CD4-positive, alpha-beta T cell treated with Interleukin-6 at 100 ng/mL for 8 hours (primary cell): ENCODE results near the gene DHX57.
"Not testable (repeated sequence)": the region's sequence is repeated elsewhere in the genome, so short reads cannot be mapped to it uniquely, and the experiment has no call there.

Source experiments
- DNase-seq: peaks from one replicate; pipeline ENCODE4 v3.0.0-alpha.2; 2020; ENCODE audit warnings: mixed read lengths, low spot score

The DHX57 gene

DNA sequence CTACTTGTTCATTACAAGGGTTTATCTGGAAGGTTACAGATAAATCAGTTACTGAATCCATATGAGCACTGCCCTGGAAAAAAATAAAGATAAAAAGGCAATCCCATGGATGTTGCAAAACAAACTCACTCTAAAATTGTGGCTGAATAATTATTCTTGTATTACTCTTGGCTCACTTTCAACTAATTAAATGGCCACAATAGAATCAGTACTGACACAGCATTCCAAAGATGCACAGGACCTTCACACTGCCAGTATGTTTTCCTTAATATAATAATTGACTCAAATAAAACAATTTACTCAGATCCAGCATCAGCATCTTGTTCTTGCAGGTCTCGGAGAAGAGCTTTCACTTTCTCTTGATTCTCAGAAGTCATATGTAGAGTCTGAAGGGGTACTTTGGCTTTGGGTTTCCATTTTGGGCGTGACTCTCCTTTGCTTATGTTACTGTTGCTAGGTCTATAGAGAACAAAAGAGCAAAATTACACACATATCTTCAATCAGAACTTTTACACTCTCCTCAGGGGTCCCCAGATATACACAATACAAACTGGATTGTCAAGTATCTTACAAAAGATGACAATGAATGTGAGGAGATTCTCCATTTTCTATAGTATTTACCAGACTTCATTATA lies 12.6 kb downstream of the DHX57 start:
- DNase-seq = no peak

DNA sequence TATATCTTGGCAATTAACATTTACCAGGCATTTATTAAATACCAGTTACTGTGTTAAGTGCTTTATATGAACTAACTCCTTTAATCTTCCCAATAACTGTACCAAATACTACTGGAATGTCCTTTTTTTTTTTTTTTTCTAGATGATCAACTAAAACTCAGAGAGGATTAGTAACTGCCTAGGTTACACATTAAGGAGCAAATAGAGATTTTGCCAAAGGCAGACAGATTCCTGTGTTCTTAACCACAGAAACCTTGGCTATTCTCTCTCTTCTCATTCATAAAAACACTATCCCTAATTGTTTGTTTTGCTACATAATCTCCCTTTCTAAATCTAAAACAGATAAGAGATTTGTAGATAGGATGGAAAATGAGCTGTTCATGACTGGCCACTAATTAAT lies 13.3 kb downstream of the DHX57 start:
- no peak for DNase-seq

DNA sequence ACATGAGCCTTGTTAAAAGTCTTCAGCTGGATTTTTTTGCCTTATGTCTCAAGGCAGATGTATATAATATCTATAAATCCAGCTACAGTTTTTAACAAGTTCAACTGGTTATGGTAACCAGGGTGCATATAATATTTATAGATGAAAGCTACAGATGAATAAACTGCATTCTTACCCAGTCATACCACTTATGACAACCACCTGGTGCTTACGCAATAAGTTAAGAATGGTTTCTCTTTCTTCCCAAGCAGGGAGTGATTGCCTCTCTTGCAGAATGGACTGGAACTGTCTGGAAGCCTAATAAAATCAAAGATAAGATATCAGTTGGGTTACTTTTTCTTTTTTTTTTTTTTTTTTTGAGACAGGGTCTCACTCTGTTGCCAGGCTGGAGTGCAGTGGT lies 19.6 kb downstream of the DHX57 start:
- no peak for DNase-seq

DNA sequence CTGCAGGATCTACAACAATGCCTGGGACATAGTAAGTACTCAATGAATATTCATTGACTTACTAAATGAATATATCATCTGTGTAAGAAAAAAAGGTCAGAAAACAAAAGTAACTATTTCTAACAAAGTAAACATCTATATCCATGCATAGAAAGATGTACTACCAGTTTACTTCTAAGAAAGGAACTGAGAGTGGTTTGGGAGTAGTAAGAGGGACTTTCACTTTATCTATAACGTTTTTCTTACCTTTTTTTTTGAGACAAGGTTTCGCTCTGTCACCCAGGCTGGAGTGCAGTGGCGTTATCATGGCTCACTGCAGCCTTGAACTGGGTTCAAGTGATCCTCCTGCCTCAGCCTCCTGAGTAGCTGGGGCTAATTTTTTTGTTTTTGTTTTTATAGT lies 25.7 kb downstream of the DHX57 start:
- DNase-seq = no peak

DNA sequence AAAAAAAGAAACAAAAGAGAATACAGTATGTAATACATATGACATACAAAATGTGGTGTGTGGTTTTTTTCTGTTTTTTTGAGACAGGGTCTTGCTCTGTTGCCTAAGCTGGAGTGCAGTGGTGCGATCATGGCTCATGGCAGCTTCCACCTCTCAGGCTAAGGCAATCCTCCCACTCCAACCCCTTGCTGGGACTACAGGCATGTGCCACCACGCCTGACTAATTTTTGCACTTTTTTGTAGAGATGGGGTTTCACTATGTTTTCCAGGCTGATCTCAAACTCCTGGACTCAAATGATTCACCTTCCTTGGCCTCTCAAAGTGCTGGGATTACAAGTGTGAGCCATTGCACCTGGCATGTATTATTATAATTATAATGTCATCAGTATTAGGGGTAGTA lies 38.9 kb downstream of the DHX57 start:
- DNase-seq = no peak

DNA sequence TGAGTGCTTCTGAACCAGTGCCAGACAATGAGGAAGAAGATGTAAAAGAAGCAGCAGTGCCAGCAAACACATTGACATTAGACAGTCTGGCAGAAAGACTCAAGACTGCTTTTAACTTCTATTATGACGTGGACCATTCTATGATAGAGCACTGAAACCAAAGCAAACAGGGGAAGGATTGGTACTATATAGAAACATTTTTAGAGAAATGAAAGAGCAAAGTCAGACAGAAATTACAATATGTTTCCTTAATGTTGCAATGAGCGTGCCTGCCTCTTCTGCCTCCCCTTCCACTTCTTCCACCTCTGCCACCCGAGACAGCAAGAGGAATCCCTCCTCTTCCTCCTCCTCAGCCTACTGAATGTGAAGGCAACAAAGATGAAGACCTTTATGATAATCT lies 39.7 kb downstream of the DHX57 start:
- no peak for DNase-seq

DNA sequence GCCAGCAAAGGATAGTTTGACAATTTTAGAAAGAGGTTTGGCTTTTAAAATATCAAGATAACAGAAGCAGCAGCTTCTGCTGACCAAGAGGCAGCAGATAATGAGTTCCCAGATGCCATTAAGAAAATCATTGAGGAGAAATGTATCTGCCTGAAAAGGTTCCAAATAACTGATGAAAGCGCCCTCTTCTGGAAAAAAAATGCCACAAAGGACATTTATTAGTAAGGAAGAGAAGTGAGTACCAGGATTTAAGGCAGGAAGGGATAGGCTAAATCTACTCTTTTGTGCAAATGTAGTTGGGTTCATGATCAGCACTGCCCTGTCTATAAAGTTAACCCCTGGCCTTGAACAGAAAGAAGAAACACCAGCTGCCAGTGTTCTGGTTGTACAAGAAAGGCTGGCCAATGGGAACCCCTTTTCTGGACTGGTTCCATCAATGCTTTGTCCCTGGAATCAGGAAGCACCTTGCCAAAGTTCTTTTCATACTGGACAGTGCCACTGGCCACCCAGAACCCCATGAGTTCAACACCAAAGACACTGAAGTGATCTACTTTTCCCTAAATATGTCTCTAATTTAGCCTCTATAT lies 40.6 kb downstream of the DHX57 start:
- no peak for DNase-seq

DNA sequence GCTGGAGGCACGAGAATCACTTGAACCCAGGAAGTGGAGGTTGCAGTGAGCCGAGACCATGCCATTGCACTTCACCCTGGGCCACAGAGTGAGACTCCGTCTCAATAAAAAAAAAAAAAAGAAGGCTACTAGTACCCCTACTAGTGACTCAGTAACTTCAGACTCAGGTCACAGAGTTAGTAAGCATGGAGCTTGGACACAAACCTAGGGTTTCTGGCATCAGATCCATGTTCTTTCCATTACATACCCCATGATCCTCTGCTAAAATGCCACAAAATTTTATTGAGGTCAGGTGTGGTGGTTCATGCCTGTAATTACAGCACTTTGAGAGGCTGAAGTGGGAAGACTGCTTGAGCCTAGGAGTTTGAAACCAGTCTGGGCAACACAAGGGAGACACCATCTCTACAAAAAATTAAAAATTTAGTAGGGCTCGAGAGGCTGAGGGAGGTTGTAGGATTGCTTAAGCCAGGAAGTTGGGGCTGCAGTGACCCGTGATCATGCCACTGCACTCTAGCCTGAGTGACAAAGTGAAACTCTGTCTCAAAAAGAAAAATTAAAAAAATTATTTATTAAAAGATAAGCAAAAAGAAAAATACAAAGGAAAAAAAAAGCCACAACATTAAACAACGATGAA lies 45.1 kb downstream of the DHX57 start:
- no peak for DNase-seq

DNA sequence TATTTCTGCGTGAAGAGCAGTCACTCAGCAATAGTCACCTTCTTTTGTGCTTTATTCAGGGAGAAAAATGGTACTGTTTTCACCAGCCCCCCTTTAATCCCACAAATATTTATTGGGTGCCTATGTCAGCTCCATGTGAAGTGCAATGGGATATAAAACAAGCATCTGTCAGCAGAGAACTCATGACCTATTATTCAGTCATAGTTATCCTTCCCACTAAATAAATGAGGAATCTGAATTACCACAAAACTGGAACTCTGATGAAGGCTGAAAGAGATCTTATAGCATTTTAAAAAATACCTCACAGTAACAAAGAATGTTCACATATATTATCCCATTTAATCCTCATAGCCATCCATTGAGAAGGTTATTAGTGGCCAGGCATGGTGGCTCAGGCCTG lies 45.8 kb downstream of the DHX57 start:
- DNase-seq = no peak

DNA sequence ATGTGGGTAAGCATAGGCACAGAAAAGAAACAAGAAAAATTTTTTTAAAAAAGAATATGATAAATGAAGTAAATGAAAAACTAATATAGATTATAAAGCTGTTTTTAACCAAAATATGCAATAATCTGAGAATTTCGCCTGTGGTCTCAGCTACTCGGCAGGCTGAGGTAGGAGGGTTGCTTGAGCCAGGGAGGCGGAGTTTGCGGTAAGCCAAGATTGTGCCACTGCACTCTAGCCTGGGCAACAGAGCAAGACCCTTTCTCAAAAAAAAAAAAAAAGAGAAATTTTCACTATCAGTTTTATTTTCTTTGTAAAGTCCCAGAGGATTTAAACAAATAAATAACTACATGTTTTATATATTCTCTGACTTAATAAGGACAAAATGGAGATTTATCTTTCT lies 47.3 kb downstream of the DHX57 start:
- DNase-seq = no peak

DNA sequence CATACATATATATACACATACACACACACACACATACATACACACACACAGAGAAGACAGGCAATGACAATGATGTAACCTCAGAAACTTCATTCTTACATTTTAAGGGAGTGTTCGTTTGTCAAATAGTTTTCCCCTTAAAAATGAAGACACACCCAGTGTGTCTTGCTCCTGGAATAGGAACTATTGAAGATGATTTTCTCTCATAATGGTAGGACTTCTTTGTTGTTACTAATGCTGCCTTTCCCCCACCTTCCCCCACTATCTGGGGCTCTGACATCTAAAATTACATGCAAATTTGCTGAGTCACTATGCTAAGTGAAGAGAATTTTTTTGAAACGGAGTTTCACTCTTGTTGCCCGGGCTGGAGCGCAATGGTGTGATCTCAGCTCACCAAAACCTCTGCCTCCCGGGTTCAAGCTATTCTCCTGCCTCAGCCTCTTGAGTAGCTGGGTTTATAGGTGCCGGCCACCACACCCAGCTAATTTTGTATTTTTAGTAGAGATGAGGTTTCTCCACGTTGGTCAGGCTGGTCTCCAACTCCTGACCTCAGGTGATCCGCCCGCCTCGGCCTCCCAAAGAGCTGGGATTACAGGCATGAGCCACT lies 48.1 kb downstream of the DHX57 start:
- DNase-seq = not testable (repeated sequence)

DNA sequence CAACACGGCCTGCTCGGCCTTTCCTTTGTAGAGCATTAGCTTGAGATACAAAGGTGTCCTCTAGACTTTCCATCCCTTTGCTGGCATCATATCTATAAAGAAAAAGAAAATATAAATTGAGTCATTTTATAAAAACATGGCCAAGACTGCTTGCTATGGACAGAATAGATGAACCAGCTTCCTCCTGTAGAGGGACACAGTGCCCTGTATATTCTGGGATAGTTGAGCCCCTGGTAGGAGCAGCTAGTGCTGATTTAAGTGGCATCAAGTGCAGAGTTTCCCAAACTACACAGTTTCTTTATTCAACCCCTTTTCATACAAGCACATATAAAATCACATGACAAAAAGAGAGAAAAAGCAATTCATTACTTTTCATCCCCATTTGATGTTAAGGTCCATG lies 49.8 kb downstream of the DHX57 start:
- no peak for DNase-seq

DNA sequence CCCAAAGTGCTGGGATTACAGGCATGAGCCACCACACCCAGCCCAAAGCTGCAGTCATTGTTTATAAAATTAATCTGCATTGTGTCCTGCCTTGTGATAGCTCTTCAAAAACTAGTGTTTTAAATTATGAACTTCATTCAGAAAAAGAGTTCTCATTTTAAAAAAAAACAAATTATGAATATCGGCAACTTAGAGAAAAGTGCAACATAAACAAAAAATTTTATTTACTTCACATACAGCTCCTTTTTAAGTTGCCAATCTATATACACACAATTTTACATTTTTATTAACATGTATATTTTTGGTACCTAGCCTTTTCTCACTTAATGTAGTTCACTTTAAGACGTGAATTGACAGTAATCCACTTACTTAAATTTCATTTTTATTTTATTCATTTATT lies 50.8 kb downstream of the DHX57 start:
- no peak for DNase-seq

DNA sequence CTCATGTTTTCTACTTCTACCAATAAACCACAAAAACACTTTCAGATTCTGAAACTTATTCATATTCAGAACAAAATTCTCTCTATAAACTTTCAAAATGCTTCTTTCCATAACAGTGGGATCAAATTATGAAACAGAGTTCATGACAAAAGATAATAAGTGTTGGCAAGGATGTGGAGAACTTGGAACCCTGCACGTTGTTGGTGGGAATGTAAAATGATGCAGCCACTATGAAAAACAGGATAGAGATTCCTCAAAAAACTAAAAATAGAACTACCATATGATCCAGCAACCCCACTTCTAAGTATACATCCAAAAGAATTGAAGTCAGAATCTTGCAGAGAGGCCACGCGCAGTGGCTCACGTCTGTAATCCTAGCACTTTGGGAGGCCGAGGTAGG lies 52.3 kb downstream of the DHX57 start:
- no peak for DNase-seq

DNA sequence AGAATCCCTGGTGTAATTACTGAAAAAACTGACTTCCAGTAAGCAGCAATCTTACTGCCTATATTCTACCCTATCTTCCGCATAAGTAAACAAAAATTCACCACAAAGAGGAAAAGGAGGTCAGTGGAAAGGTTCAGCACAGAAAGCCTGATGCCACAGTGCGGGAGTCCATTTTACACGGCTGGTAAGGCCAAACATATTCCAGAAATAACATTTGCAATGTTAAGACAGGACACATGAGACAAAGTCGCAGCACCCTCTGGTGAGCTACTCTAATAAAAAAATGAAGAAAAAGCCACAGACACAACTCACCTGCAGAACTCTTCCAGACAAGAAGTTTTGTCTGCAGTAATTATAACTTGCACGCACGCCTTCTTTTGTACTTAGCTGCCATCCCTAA lies 57.2 kb downstream of the DHX57 start:
- DNase-seq = no peak

DNA sequence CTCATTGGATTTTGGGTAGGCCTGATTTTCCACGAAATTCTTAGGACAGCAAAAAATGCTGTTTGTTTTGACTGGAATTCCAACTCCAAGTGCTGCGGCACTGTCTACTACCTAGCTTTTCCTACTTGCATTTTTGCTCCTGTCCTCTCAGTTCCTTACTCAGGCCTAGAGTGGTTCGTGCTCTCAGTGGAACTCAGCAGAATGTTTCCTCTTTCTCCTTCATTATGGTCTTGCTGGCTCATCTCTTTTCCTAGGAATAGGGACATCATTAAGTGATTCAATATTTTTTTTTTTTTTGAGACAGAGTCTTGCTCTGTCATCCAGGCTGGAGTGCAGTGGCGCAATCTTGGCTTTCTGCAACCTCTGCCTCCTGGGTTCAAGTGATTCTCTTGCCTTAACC lies 59.8 kb downstream of the DHX57 start:
- no peak for DNase-seq

DNA sequence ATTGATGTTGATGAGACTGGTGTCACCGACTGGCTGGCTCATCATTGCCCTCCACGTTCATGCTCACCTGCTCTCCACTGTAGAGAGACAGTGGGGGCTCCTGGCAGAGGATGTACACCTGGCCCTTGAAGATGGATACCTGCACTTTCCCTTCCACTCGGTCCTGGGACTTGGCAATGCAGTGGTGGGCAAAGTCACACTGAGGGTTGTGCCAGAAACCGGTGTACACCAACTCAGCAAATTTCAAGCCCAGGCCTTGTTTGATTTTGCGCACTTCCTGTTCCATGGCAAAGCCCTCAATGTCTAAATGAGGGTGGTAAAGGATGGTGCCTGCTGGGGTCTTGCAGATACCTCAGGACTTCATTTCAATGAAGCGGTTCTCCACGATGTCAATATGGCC lies 65.2 kb downstream of the DHX57 start:
- no peak for DNase-seq

DNA sequence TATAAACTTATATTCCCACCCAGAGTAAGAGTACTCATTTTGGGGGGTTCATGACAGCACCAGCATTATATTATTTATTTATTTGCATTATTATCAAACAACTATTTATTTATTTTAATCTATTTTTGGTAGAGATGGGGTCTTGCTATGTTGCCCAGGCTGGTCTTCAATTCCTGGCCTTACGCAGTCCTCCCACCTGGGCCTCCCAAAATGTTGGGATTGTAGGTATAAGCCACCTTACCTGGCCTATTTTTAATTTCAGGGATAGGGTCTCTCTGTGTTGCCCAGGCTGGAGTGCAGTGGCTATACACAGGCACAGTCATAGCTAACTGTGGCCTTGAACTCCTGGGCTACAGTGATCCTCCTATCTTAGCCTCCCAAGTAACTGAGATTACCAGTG lies 67.1 kb downstream of the DHX57 start:
- no peak for DNase-seq

DNA sequence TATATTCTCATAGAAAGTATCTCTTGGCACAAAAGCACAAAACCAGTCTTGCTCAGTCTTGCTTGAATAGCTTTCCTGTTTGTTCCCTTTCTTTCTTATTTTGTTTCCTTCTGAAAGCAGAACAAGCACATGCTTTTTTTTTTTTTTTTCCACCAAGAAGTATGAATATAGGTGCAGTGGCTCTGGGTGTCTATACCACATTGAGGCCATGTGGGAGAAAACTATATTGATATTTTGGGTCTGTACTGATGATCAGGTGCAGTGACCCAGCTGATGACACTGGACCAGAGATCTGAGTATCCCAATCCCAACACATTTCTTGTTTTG lies 69.0 kb downstream of the DHX57 start:
- no peak for DNase-seq

DNA sequence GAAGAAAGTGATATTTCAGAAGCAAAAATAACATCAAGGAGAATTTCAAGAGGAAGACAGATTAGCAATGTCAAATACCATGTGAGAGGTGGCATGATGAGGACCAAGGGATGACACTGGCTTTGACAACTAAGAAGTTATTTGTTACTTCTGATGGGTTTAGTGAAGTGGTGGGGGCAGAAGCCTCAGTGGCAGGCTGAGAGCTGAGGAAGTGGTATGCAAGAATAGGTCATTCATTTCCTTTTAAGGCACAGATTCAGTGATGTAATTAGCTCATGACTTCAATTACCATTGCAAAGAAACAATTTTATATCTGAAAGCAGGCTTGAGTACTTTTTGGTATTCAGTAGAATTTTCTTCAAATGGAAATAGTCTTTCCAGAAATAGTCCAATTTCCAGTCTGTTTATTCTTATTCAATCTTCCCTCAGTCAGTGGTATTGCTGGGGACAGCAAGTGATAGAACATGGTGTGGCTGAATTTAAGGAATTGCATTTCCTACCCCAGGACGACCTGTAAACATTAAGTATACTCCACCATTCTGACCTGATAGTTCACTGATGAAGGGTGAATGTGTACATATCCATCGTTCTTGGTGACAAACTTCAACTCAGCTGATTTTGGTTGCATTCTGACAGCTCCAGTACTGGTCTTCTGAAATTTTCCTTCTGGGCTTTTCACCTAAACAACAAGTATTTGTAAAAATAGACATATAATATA lies 69.6 kb downstream of the DHX57 start:
- DNase-seq = no peak

DNA sequence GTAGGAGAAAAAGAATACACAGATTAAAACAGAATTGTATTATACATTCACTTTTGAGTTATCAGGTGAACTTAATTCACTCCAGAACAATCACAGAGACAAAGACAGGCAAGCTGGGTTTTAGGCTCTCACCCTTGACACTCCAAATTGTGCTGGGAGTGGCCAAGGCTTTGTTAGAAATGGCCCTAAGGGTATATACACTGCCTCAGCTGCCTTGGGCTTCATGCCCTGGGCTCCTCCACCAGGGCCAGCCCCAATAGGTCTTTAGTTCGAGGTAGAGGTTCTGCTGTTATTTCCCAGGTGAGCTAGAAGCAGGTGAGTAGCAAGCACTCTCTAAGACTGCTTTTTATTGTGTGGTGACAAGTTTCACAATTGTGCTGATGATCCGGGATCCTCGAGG lies 77.8 kb downstream of the DHX57 start:
- DNase-seq = no peak

DNA sequence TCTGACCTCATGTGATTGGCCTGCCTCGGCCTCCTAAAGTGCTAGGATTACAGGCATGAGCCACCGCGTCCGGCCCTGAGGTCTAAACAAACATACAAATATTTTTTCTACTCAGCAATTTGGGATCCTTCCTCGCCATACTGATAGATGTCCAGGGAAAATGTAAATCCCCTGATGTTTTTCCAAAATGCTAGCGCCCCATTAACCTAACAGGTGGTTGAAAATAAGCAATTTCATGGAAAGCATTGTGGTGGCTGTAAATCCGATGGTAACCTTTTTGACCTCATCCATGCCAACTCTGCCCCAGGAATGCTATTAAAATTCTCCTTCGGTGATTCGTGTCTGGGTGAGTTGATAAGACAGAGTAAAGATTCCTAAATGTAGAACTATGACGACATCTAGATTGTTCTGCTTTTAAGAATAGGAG lies 78.5 kb downstream of the DHX57 start:
- DNase-seq = no peak

DNA sequence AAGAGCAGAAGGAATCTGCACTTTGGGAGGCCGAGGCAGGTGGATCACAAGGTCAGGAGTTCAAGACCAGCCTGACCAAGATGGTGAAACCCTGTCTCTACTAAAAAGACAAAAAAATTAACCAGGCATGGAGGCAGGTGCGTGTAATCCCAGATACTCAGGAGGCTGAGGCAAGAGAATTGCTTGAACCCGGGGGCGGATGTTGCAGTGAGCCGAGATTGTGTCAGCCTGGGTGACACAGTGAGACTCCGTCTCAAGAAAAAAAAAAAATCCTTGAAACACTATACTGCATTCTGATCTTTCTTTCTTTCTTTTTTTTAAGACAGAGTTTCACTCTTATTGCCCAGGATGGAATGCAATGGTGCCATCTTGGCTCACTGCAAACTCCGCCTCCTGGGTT lies 80.7 kb downstream of the DHX57 start:
- DNase-seq = not testable (repeated sequence)
